Neural cell (in vitro differentiated cells): ENCODE results near the gene TFCP2. TPM values are rescaled to one million over a fixed set of nuclear protein-coding genes. Genes with fewer than 3 reads are reported as not detected.

ENCODE experiments used
- H2AFZ ChIP-seq: fragments of 200-600, 300-800 bp; sonication (generic), shearing (Covaris generic); 2 replicates; pipeline ENCODE4 v1.6.0; 2014; ENCODE audit warnings: low read depth, mild to moderate bottlenecking, antibody characterized with exemption, low read length, moderate library complexity
- H3F3A ChIP-seq: fragments of 200-600 bp; shearing (Covaris generic); 2 replicates; pipeline ENCODE4 v1.6.1; 2016; ENCODE audit warnings: mild to moderate bottlenecking, moderate library complexity, mixed read lengths, antibody characterized with exemption, low read length; ENCODE audit not compliant: insufficient read depth, poor library complexity, severe bottlenecking
- H3K27ac ChIP-seq: fragments of 200-600, 300-800 bp; sonication (generic), shearing (Covaris generic); 2 replicates; pipeline ENCODE4 v1.5.1; 2014; ENCODE audit warnings: mild to moderate bottlenecking, low read length, moderate library complexity
- H3K27me3 ChIP-seq: fragments of 300-800, 200-600 bp; sonication (generic), shearing (Covaris generic); 2 replicates; pipeline ENCODE4 v1.6.0; 2014; ENCODE audit warnings: mild to moderate bottlenecking, low read depth, low read length, moderate library complexity; ENCODE audit not compliant: insufficient read depth
- H3K36me3 ChIP-seq: fragments of 300-800, 200-600 bp; sonication (generic), shearing (Covaris generic); 2 replicates; pipeline ENCODE4 v1.5.1; 2014; ENCODE audit warnings: mild to moderate bottlenecking, antibody characterized with exemption, low read length, moderate library complexity; ENCODE audit not compliant: insufficient read depth
- H3K4me2 ChIP-seq: fragments of 300-800, 200-600 bp; sonication (generic), shearing (Covaris generic); 2 replicates; pipeline ENCODE4 v1.6.0; 2014; ENCODE audit warnings: mild to moderate bottlenecking, low read length
- H3K4me3 ChIP-seq: fragments of 300-800, 200-600 bp; sonication (generic), shearing (Covaris generic); 2 replicates; pipeline ENCODE4 v1.5.1; 2014; ENCODE audit warnings: mild to moderate bottlenecking, low read length, moderate library complexity
- H3K79me2 ChIP-seq: fragments of 200-600 bp; shearing (Covaris generic); replicated peaks from 2 replicates; pipeline ENCODE4 v1.6.0; 2014; ENCODE audit warnings: mild to moderate bottlenecking, low read length, moderate library complexity; ENCODE audit not compliant: insufficient read depth
- H3K9ac ChIP-seq: fragments of 300-800, 200-600 bp; sonication (generic), shearing (Covaris generic); 2 replicates; pipeline ENCODE4 v1.6.1; 2016; ENCODE audit warnings: mild to moderate bottlenecking, low read length, mixed read lengths
- H3K9me2 ChIP-seq: fragments of 200-600 bp; shearing (Covaris generic); 2 replicates; pipeline ENCODE4 v1.6.1; 2016; ENCODE audit warnings: mild to moderate bottlenecking, low read length, mixed read lengths; ENCODE audit not compliant: insufficient read depth
- H3K9me3 ChIP-seq: fragments of 200-600, 300-800 bp; sonication (generic), shearing (Covaris generic); 2 replicates; pipeline ENCODE4 v1.6.1; 2016; ENCODE audit warnings: mild to moderate bottlenecking, mixed run types, low read length, moderate library complexity, mixed read lengths
- H4K20me1 ChIP-seq: fragments of 200-600 bp; shearing (Covaris generic); 2 replicates; pipeline ENCODE4 v1.6.1; 2016; ENCODE audit warnings: mild to moderate bottlenecking, mixed run types; ENCODE audit not compliant: insufficient read depth
- EP300 ChIP-seq: fragments of 450-650 bp; conservative IDR thresholded peaks from 2 replicates; pipeline ENCODE4 v1.6.1; 2014; ENCODE audit warnings: antibody characterized with exemption, mild to moderate bottlenecking, moderate library complexity; ENCODE audit not compliant: poor library complexity, severe bottlenecking
- EZH2 ChIP-seq: fragments of 200-600, 300-800 bp; shearing (Covaris generic), sonication (generic); IDR thresholded peaks from 2 replicates; pipeline ENCODE4 v1.6.1; 2014; ENCODE audit warnings: antibody characterized with exemption, low read length, borderline replicate concordance, mild to moderate bottlenecking; ENCODE audit not compliant: insufficient read depth, poor library complexity, severe bottlenecking
- MXI1 ChIP-seq: fragments of 450-650 bp; conservative IDR thresholded peaks from 2 replicates; pipeline ENCODE4 v1.6.1; 2014; ENCODE audit warnings: antibody characterized with exemption, mild to moderate bottlenecking; ENCODE audit not compliant: poor library complexity, severe bottlenecking
- POLR2AphosphoS5 ChIP-seq: IDR thresholded peaks from 2 replicates; pipeline ENCODE4 v1.6.1; 2012
- RAD21 ChIP-seq: fragments of 450-650 bp; conservative IDR thresholded peaks from 2 replicates; pipeline ENCODE4 v1.6.1; 2014; ENCODE audit warnings: antibody characterized with exemption, mild to moderate bottlenecking, moderate library complexity
- SMC3 ChIP-seq: fragments of 450-650 bp; conservative IDR thresholded peaks from 2 replicates; pipeline ENCODE4 v1.6.1; 2014; ENCODE audit warnings: antibody characterized with exemption, mild to moderate bottlenecking, moderate library complexity; ENCODE audit not compliant: poor library complexity
- TAF1 ChIP-seq: IDR thresholded peaks from 2 replicates; pipeline ENCODE4 v1.6.1; 2012; ENCODE audit warnings: low read depth
- polyA plus RNA-seq: library from polyadenylated mRNA; depleted of rRNA; stranded (reverse); fragments of >200 nt; gene quantifications from 2 replicates; pipeline ENCODE4 v1.2.3, GENCODE V29; 2014
- TF ChIP-seq, protein P1 (sequence below): fragments of 450-650 bp; IDR thresholded peaks from 2 replicates; pipeline ENCODE4 v1.5.1; 2014; ENCODE audit warnings: antibody characterized with exemption, mild to moderate bottlenecking, moderate library complexity; ENCODE audit not compliant: poor library complexity, severe bottlenecking
- TF ChIP-seq, protein P2 (sequence below): IDR thresholded peaks from 2 replicates; pipeline ENCODE4 v1.6.1; 2012; ENCODE audit warnings: borderline replicate concordance

The TFCP2 gene
- polyA plus RNA-seq, 1 donor from 2014 or later = 28.6 TPM

DNA sequence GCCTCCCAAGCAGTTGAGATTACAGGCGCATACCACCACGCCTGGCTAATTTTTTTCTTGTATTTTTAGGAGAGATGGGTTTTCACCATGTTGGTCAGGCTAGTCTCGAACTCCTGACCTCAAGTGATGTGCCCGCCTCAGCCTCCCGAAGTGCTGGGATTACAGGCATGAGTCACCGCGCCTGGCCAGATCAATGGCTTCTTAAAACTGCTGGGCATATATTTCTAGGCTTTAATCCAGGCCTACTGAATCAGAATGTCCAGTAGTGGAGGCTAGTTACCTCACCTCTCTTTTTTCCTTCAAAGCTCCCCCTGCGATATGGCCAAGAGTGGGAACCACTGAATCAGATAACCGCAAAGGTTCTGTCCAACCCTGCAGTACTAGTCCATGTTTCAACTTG is 27.9 kb upstream of the TFCP2 start:
- Histone ChIP-seq H3K9me3 (no peaks in the 10 kb centered on the region), H3K4me2 (no peak overlapping the region), H2AFZ (no peak overlapping the region), H3K4me3 (no peak overlapping the region), H3K9me2 (no peaks in the 10 kb centered on the region), H3K9ac (no peak overlapping the region), H3K36me3 (no peaks in the 10 kb centered on the region), H3K79me2 (no peaks in the 10 kb centered on the region), H3K27ac (no peak overlapping the region), H4K20me1 (no peaks in the 10 kb centered on the region), H3F3A (no peaks in the 10 kb centered on the region), H3K27me3 (no peaks in the 10 kb centered on the region)
- TF ChIP-seq EZH2 = no peak
- no peak for TF ChIP-seq MXI1
- TF ChIP-seq, protein P1, sequence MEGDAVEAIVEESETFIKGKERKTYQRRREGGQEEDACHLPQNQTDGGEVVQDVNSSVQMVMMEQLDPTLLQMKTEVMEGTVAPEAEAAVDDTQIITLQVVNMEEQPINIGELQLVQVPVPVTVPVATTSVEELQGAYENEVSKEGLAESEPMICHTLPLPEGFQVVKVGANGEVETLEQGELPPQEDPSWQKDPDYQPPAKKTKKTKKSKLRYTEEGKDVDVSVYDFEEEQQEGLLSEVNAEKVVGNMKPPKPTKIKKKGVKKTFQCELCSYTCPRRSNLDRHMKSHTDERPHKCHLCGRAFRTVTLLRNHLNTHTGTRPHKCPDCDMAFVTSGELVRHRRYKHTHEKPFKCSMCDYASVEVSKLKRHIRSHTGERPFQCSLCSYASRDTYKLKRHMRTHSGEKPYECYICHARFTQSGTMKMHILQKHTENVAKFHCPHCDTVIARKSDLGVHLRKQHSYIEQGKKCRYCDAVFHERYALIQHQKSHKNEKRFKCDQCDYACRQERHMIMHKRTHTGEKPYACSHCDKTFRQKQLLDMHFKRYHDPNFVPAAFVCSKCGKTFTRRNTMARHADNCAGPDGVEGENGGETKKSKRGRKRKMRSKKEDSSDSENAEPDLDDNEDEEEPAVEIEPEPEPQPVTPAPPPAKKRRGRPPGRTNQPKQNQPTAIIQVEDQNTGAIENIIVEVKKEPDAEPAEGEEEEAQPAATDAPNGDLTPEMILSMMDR = no peak
- TF ChIP-seq SMC3 = no peak
- no peak for TF ChIP-seq EP300
- TF ChIP-seq TAF1 = no peak
- no peak for TF ChIP-seq RAD21
- no peak for TF ChIP-seq POLR2AphosphoS5
- TF ChIP-seq, protein P2, sequence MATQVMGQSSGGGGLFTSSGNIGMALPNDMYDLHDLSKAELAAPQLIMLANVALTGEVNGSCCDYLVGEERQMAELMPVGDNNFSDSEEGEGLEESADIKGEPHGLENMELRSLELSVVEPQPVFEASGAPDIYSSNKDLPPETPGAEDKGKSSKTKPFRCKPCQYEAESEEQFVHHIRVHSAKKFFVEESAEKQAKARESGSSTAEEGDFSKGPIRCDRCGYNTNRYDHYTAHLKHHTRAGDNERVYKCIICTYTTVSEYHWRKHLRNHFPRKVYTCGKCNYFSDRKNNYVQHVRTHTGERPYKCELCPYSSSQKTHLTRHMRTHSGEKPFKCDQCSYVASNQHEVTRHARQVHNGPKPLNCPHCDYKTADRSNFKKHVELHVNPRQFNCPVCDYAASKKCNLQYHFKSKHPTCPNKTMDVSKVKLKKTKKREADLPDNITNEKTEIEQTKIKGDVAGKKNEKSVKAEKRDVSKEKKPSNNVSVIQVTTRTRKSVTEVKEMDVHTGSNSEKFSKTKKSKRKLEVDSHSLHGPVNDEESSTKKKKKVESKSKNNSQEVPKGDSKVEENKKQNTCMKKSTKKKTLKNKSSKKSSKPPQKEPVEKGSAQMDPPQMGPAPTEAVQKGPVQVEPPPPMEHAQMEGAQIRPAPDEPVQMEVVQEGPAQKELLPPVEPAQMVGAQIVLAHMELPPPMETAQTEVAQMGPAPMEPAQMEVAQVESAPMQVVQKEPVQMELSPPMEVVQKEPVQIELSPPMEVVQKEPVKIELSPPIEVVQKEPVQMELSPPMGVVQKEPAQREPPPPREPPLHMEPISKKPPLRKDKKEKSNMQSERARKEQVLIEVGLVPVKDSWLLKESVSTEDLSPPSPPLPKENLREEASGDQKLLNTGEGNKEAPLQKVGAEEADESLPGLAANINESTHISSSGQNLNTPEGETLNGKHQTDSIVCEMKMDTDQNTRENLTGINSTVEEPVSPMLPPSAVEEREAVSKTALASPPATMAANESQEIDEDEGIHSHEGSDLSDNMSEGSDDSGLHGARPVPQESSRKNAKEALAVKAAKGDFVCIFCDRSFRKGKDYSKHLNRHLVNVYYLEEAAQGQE = no peak

DNA sequence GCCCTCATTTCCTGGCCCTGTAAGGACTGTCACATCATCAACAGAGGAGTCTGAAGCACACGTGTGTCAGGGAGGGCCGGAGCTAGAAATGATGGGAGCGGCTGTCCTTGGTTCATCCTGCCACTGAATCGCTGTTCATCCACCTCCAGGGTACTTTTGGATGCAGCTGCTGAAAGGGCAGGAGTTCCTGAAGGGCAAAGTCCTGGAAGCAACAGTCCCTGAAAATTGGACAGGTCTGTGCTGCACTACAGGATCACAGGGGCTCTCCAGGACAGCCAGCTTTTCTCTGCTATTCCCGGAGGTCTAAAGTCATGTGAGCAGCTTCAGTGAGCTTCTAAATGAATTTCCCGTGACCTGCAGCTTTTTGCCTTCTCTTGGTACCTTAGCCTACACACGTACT is 27.2 kb upstream of the TFCP2 start:
- Histone ChIP-seq H3K27me3 (no peaks in the 10 kb centered on the region), H4K20me1 (no peaks in the 10 kb centered on the region), H3K9me2 (no peaks in the 10 kb centered on the region), H3K36me3 (peaks cover 3% of the 10 kb centered on the region), H3F3A (no peaks in the 10 kb centered on the region), H3K4me3 (no peak overlapping the region), H3K9ac (no peak overlapping the region), H3K79me2 (no peaks in the 10 kb centered on the region), H2AFZ (no peak overlapping the region), H3K9me3 (no peaks in the 10 kb centered on the region), H3K4me2 (no peak overlapping the region), H3K27ac (no peak overlapping the region)
- TF ChIP-seq MXI1 (no peak), POLR2AphosphoS5 (no peak), EZH2 (no peak), EP300 (no peak), SMC3 (no peak), TAF1 (no peak), RAD21 (no peak)
- TF ChIP-seq, protein P1 = no peak
- TF ChIP-seq, protein P2 = no peak
